Hematopoietic multipotent progenitor cell treated with erythropoietin and hydrocortisone succinate and interleukin-3 and kit ligand, for 17 days (in vitro differentiated cells): ENCODE data around the gene EPB41L2.
"Not testable (repeated sequence)": the region's sequence is repeated elsewhere in the genome, so short reads cannot be mapped to it uniquely, and the experiment has no call there.

Experiments used
- DNase-seq: peaks from one replicate; pipeline ENCODE4 v3.0.0-alpha.2; 2015; ENCODE audit warnings: low spot score

Gene EPB41L2

DNA sequence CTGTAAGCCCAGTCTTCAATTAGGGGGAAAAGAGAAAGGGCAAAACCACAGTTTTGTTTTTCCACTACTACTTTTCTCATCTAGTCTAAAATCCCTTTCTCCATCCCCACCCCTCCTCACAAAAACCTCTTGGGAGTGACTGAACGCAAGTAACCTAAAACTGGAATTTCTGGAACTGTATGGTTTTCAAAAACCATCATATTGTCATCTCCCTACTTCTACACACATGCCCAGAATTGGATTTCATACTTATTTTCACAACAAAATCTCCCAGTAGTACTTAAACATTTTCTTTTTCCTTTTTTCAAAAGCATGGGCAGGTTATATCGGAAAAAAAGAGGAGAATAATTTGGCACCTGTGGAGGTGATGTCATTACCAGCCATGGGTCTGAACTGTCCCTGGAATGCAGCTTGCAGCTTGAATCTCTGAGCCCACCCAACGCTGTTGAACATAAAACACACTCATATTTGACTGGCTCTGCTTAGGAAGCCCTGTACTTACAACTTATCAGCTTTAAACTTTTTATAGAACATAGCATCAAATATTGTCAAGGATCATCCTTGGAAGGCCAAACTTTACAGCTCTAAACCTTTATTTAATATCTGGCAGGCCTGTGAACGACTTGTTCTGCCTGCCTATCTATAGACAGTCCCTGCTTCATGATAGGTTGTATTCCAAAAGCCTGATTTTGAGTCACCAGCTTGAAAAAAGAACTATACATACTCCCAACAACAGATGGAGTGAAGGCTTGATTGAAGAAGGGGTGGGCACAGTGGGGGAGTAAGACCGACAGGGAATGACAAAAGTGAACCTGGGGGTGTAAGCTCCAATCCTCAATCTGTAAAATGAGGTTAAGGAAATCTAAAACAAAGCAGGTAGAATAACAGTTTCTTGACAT, 59.3 kb downstream of the EPB41L2 start:
- no peak for DNase-seq

DNA sequence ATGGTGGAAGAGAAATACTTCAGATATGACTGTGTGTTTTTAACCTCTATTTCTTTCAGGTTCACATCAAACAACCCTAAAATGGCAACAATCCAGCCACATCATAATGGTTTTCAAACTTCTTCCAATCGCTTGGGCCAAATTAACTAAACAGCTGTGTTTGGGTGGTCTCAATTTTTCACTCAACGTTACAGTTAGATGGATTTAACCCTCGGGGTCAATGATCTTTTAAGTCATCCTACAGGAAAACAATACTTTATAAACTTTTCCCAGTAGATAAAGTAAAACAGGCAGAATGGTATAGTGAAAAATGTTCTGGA, 60.4 kb downstream of the EPB41L2 start:
- DNase-seq = no peak

DNA sequence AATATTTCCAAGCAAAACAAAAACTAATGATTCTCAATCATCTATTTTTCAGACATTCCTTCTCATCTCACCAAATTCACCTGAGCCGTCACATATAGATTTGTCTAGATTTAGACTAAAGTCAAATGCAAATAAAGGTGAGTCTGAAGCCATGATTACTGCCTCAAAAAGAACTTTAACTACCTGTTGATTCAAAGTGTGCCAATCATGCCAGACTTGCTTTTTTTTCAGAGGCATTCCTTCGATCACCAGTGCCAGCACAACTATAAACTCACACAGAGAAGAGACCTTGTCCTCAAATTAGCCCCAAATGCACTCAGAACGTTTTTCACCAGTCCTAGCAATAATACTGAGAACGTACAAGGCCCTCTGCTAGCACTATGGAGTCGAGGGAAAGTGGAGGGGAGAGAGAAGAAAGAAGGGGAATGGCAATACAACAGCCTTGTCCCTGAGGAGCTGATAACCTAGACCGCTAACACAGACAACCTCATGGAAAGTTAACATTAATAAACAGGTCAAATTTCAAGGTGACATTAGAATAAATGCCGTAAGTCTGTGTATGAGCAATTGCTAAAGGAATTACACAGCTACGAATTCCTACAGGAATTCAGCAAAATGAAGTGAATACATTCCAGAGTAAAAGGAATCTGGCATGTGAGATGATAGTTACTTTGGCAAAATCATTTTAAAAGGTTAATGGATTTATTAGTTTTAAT, 60.9 kb downstream of the EPB41L2 start:
- no peak for DNase-seq

DNA sequence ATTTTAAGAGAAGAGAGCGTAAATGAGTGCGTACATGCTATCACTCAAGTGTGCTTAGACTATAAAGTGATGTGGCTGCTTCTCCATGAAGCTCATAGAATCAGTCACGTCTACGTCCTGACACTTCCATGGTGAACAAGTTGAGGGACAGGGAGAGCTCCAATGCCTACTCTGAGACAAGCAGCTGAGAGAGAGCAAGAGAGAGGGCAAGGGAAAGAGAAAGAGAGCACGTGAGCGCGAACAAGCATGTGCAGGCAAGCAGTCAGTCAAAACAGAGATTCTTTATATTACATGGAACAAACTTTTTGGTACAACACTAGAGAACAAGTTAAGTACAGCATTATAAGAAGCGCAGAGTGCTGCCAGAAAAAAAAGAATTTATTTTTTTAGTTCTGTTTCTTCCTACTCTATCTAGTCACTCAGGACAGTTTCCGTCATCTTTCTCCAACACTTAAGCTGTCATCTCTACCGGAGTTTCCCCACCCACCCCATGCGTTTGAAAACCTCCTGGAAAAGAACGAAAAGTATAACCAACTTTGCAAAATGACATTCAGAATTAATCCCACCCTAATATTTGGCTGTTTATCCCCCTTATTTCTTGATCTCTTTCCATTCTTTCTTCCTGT, 61.8 kb downstream of the EPB41L2 start:
- DNase-seq = no peak

DNA sequence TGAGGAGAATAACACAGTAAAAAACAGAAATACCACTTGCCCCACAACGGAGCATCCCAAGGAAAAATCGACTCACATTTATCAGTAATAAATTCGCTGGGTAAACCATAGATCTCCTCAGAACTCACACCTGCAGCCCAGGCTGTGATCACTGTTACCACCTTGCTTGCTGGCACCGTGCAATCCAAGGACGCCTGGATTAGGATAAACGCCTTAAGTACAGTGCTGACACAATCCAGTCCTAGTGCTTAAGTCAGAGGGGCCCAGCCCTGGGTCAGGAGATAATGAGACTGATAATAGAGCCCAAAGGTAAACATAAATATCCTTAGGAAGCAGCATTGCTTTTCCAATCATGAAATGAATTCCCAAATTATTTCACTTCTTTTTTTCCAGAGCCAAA, 62.5 kb downstream of the EPB41L2 start:
- DNase-seq = no peak

DNA sequence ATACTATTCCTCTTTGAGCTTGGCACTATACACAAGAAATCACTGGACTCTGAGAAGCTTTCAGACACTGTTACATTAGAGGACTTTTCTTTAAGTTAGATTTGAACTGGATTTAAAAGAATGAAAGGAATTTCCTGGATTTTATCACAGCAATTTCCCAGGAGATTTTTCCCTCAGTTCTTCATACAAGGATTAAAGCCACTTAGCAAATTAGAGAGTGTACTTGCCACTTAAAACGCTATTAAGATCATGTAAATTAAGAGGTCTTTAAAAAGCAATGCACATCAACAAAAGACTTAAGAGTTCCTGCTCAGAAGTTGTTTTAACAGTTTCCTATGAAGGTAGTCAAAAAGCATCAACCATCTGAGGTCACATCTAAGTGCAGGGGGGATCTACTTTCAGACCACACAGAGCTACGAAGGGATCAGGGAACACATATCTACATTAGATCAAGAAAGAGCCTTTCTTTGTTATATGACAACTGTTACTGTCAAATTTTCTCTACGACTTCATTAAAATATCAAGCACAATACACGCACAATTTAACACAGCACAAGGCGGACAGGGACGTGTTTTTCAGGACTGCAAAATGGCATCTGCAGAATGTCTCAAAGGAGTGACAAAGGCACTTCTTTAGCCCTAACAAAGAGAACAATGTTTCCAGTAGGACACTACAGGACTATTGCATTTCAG, 65.8 kb downstream of the EPB41L2 start:
- no peak for DNase-seq

DNA sequence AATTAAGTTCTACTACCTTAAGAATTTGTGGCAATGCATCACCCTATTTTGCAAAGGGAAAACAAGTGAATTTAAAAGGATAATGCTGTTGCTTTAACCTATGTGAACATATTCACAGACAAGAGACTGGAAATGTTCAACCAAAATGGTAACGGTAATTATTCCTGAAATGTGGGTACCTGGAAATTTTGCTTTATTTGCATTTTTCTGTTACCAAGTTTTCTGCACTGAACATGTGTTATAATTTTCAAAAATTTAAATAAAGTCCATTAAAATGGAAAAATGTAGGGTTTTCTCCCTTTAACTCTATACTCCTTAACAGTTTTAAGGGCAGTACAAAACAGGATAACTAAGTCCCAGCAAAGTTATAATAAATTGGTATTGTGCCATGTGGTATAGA, 66.4 kb downstream of the EPB41L2 start:
- DNase-seq = no peak

DNA sequence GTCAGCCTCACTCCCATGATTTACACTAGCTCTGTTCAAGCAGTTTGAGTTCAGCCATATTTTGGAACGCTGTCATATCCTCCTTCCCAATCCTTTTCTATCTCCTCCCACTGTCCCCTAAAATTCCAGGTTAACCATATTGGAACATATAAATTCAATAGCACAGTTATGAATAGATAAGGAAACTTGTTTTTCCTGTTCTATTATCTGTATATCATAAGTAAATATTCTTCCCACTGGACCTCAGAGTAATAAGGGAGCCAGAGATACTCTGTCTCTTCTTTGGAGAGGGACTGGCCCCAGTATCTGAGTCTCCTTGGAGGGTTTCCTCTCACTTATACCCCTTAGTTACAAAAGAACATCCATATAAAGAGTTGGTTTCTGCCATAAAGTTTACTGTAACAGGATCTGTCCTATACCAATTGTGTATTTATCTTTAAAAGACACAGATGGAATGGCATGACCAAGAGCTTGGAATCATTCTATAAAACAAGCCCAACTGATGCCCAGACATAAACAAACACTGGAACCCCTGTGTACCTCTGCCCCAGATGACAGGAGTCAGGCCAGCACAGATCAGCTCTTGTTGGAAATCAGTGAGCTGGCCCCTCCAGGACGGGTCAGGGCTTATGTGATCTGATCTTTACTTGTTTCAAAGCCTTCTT, 67.1 kb downstream of the EPB41L2 start:
- no peak for DNase-seq

DNA sequence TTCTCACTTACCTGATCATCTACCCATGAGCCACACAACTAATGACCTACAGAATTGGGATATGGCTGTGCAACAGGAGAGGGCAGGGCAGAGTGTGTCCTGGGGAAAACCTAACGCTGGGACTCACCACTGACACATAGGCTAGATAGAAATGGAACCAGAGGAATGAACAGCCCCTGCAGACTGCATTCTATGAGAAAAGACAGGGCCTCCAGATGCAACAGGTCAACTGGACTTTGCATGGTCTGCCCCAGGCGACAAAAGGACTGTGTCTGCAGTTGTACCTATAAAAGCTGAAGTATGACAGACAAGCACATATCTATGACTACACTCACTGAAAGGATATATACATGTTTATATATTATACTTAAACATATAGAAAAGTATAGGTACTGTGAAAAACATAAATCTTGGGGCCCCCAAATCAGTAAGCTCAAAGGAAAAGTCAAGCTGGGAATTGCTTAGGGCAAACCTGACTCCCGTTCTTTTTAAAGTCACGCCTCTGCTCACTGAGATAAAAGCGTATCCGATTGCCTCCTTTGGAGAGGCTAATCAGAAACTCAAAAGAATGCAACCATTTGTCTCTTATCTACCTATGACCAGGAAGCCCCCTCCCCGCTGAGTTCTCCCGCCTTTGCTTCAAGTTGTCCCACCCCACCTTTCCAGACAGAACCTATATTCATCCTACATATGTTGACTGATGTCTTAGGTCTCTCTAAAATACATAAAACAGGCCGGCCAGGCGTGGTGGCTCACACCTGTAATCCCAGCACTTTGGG, 68.5 kb downstream of the EPB41L2 start:
- no peak for DNase-seq

DNA sequence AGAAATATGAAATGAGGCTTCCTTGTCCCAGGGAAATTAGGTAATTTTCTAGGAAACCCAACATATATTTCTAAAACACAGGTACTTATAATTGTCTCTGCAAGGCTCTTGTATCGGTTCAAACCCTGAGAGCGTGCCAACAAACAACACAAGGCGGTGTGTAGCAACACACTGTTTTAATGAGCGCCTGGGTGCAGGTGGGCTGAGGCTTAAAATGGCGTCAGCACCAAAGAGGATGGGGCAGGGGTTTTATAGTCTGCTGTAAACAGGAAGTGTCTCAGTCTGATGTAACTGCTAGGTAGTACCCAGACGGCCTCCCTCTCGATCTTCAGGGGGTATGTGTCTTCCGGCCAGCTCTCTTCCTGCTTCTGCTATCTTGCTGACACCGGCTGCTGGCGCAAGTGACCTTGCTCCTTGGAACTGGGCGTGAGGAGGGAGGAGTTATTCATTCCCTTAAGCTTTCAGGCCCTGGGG, 69.7 kb downstream of the EPB41L2 start:
- DNase-seq = no peak

DNA sequence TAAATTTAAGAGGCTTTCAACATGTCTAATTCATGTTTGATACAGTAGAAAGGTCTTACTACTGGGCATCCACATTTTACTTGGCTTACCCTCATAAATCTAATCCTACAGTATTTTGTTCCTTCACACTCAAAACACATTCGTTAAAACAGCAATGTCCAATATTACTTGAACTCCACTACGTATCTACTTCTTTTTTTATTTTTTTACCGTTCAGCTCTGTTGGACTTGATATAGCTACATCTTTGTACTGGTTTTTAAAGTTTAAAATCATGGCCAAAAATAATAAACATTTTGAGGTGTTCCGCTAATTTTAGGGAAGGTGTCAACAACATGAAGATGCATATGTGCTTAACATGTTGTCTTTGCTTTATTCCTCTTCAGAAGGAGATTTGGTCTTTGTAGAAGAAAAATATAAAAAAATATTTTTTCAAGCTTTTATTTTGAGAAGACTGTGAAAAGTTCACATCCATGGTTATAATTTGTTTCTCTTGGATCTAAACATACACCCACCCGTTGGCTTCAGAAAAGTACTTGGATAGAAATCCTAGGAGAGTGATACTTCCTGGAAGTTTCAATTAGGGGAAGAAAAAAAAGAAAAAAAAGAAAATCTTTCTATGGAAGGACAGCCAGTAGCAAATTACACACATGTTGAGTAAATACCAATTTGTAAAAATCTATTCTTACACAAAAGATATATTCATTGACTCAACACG, 71.5 kb downstream of the EPB41L2 start:
- no peak for DNase-seq

DNA sequence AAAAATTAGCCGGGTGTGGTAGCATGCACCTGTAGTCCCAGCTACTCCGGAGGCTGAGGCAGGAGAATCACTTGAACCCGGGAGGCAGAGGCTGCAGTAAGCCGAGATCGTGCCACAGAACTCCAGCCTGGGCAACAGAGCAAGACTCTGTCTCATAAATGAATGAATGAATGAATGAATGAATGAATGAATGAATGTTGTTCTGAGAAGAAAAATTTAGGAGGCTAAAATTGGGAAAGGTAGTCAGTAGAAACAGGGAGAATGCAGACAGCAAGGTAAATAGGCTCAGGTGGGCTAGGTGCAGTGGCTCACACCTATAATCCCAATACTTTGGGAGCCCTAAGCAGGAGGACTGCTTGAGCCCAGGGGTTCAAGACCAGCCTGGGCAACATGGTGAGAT, 75.5 kb downstream of the EPB41L2 start:
- DNase-seq = not testable (repeated sequence)

DNA sequence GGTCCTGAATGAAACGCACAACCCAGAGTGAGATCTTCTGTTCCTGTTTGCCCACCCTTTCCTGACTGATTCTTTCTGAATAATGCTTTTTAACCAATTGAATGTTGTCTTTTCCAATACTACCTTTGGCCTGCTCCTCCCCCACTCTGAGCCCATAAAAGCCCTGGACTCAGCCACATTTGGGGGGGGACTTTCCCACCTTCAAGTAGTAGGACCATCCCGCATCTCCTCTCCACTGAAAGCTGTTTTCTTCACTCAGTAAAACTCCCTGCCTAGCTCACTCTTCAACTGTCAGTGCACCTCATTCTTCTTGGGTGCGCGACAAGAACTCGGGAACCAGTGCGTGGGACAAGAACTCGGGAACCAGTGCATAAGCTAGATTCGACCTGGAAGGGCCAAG, 77.9 kb downstream of the EPB41L2 start:
- DNase-seq = no peak

DNA sequence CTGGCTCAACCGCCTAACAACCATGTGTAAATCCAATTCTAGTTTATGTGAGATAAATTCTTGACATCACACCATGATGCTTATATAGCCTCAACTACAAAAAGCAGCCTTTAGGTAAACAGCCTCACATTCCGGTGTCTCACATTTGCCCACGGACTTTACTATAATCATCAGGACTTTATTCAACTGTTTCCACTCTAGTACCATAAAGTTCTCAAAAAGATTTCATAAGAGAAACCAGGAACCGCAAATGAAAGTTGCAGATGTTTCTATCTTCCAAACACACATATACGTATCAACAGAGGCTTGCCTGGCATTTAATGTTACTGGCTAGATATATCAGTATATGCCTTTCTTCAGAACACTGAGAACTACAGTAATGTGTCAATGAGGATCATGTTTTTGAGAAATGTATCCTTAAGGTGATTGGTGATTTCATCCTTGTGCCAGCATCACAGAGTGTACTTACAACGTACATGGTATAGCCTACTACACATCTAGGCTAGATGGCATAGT, 80.0 kb downstream of the EPB41L2 start:
- DNase-seq = no peak

DNA sequence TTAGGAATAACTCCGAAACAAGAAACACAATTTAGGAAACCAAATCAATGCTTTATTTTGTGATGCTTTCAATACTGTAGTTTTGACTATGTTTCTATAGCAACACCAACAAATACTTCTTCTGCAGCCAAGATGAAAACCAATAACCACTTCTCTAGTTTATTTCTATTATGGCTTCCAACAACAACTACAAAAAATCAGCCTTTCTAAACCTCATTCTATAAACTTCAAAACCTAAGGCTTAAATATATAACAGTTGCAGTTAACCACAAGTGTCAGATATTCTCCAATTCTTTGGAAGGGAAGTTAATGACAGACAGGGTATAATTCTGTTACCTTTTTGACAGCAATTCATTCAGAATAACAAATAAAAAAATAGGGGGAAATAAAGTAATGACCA, 80.9 kb downstream of the EPB41L2 start:
- no peak for DNase-seq

DNA sequence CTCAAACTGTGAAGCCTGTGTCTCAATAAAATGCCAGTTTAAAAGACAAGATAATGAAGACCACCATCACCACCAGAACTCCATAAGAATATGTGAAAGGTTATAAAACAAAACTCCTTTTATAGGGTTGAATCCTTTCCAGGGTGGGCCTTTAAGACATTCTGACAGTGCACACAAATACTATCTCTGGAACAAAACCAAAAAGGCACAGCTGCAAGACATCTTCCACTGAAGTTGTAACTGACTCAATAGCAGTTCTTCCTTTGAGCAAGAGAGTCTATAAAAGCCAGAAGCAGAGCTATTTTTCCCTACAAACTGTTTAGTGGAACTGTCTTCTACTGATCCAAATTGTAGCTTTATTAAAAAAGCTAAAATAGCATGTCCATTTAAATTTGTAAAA, 81.6 kb downstream of the EPB41L2 start:
- no peak for DNase-seq

DNA sequence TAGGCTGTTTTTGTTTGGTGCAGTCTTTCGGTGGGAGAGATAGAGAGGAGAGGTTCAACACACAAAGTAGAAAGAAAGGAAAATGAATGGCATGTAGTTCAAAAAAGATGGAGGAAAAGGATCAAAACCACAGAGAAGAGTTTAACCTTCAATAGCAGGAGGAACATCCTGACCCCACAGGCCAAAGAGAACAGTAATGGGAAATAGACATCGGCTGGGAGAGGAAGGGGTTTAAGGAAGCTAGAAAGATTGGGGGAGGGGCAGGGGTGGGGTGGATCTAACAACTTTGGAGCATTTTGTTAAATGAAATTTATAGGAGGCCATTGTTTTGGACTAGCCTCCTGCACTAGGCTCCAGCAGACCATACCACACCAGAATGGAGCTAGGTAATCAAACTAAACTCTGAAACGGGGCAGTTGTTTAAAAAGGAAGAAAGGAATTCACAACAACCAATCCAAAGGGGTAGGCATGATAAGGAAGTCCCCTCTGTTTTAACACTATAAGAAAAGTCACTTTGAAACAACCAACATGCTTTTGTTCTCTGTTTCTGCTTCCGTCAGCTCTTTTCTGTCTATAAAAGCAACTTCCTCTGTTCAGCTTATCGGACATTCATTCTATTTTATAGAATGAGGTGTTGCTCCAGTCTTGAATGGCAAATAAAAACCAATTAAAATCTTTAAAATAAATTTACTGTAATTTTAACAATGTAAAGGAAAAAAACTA, 82.6 kb downstream of the EPB41L2 start:
- no peak for DNase-seq

DNA sequence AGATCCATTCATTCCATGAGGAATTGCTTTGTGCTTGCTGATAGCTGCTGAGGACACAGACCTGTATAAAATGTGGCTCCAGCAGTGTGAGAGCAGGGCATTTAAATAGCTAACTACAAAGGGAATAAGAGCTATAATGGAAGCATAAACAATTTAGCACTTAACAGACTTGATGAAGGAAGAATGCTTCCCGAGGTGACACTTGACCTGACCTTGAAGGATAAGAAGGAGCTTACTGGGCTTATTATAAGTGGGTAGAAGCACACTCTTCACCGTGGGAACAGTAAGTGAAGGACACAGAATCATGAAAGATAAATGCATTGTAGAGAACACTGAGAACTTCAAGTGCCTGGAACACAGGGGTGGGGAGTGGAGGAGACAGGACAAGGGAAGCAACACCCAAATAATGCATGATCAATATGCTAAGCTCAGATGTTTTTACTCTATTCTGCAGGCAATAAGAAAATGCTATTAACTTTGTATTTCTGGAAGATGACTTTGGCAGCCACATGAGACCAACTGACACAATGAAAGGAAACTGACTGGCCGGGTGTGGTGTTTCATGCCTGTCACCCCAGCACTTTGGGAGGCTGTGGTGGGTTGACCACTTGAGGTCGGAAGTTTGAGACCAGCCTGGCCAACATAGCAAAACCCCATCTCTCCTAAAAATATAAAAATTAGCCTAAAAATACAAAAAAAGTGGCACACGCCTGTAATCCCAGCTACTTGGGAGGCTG, 84.2 kb downstream of the EPB41L2 start:
- no peak for DNase-seq

DNA sequence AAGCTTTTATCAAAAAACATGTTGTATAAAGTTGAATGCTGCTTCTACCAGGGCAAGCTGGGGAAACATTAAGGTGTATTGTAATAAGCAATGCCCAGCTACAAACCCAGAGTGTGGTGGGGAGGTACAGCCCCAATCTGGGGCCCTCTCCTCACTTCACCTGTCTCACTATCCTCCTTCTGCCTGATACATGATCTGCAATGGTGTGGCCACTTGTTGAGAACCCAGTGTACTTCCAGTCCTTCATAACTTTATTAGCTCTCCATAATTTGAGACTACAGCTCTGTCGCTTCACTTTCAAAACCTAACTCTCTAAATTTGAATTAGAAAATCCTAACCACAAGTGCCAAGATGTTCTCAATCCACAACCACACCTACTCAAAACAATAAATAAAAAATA, 84.9 kb downstream of the EPB41L2 start:
- DNase-seq = no peak
